Ovary (tissue), 9 donors: ENCODE measurements around the gene CDADC1. TPM values are rescaled to one million over a fixed set of nuclear protein-coding genes. Genes with fewer than 3 reads are reported as not detected.

ENCODE experiments used
- DNase-seq, 5 donors: peaks; one replicate each; pipeline ENCODE4 v3.0.0-alpha.2; 2019 to 2020
- H3K27ac ChIP-seq, 2 donors: fragments of 200-600 bp; one replicate each; pipeline versions ENCODE4 v1.5.1 to v1.8.0; 2019 to 2022
- H3K27me3 ChIP-seq: fragments of 200-600 bp; one replicate; pipeline ENCODE4 v1.8.0; 2022
- H3K36me3 ChIP-seq: fragments of 200-600 bp; sonication (generic); one replicate; pipeline ENCODE4 v1.5.1; 2019
- H3K4me1 ChIP-seq: one replicate; pipeline ENCODE4 v1.8.1; 2013; ENCODE audit warnings: mild to moderate bottlenecking, moderate library complexity; ENCODE audit not compliant: insufficient read depth
- H3K4me3 ChIP-seq: fragments of 200-600 bp; sonication (generic); one replicate; pipeline ENCODE4 v1.5.1; 2017
- H3K9me3 ChIP-seq, 2 donors: fragments of 200-600 bp in 1 of 2; sonication (generic) in 1 of 2; one replicate each; pipeline versions ENCODE4 v1.5.1 to v1.8.1; 2013 to 2019; ENCODE audit warnings: mild to moderate bottlenecking in 1 of 2, moderate library complexity in 1 of 2
- CTCF ChIP-seq, 3 donors: fragments of 450-650 bp in 2 of 3; fragments of 200-600 bp in 1 of 3; IDR thresholded peaks; one replicate each; pipeline versions ENCODE4 v1.5.1 to v1.8.0; 2016 to 2022; ENCODE audit warnings: antibody characterized with exemption in 3 of 3, mild to moderate bottlenecking in 1 of 3
- EP300 ChIP-seq: sonication (generic); formaldehyde crosslinking; IDR thresholded peaks from one replicate; pipeline ENCODE4 v1.6.1; 2017; ENCODE audit warnings: antibody characterized with exemption
- POLR2A ChIP-seq: fragments of 450-650 bp; IDR thresholded peaks from one replicate; pipeline ENCODE4 v1.6.1; 2017; ENCODE audit warnings: antibody characterized with exemption, mild to moderate bottlenecking, moderate library complexity
- WGBS, 3 donors: extraction: QIAGEN DNeasy Blood & Tissue Kit in 1 of 3; methylation state at CpG; one replicate each; pipeline versions ENCODE4 v1.1.5 to v1.1.7; 2013 to 2017; 5-methylcytosine and 5-hydroxymethylcytosine counted together
- intact Hi-C, 4 donors: fragments of 100-400 bp; cut with DNase I; formaldehyde crosslinking; loops; one replicate each; pipeline versions ENCODE4 v1.11.0 to v1.15.1; 2022 to 2023
- polyA plus RNA-seq, 2 donors: library from polyadenylated mRNA; stranded (reverse); fragments of 200-250 nt in 1 of 2; fragments of 350-450 nt in 1 of 2; fragmentation: Illumina TruSeq in 1 of 2; extraction: RNeasy Lipid Tissue Mini Kit (QIAGEN cat#74804) in 1 of 2; gene quantifications; one replicate each; pipeline ENCODE4 v1.2.3, GENCODE V29; 2013 to 2014
- total RNA-seq, 7 donors: library from RNA; depleted of rRNA in 2 of 7; stranded (reverse); fragments of >200 nt in 2 of 7; fragmentation: NEBNext Ultra II Directional in 3 of 7; extraction: Animal tissue kit (Norgen Biotek cat#: 25700) in 3 of 7; gene quantifications; one replicate each; pipeline versions ENCODE4 v1.1.0 to v1.2.4, GENCODE V29; 2016 to 2023
- donor health status: DM: no; HTN: no; CAD: no; lungs with moderate emphysema.
- donor health status: DM: no; HTN: no; CAD: no.
- donor health status: Bipolar disorder and iron deficiency.
- donor health status: DM: yes; HTN: yes; CAD: no.
- donor health status: DM: no; HTN: no; CAD: no.
- donor health status: DM: yes; HTN: yes; CAD: no.

The CDADC1 gene
- total and polyA plus RNA-seq, 9 donors = 7.5 to 17.9 (median 13.0) TPM

- no peak for DNase-seq
- Histone ChIP-seq H3K27ac (no peak overlapping the region), H3K4me1 (peaks cover 2% of the 10 kb centered on the region), H3K27me3 (no peaks in the 10 kb centered on the region), H3K36me3 (no peaks in the 10 kb centered on the region), H3K9me3 (no peaks in the 10 kb centered on the region), H3K4me3 (no peak overlapping the region)
- TF ChIP-seq EP300 (no peak), CTCF (IDR thresholded peaks at IDR 0.05) (no peak), POLR2A (no peak)
- intact Hi-C loops = no loop called here
- 70 to 82% (median 76%) methylated on average over 1 of the region's 1 CpG for WGBS, 3 donors
Observed at GRCh38 chr13:49254007-49254406, 6.3 kb downstream of the CDADC1 start.

GRCh38 chr13:49256841-49257240 lies 9.1 kb downstream of the CDADC1 start:
- WGBS, 3 donors = 42 to 55% (median 54%) methylated on average over 2 of the region's 2 CpGs
- DNase-seq = no peak
- H3K36me3 ChIP-seq = no peaks in the 10 kb centered on the region
- no peak overlapping the region for H3K4me3 ChIP-seq
- H3K9me3 ChIP-seq = no peaks in the 10 kb centered on the region
- no peaks in the 10 kb centered on the region for H3K27me3 ChIP-seq
- intact Hi-C loops = no loop called here
- TF ChIP-seq CTCF (IDR thresholded peaks at IDR 0.05) = no peak
- no peak for TF ChIP-seq EP300
- TF ChIP-seq POLR2A = no peak
- no peak overlapping the region for H3K27ac ChIP-seq
- peaks cover 5% of the 10 kb centered on the region for H3K4me1 ChIP-seq

DNA sequence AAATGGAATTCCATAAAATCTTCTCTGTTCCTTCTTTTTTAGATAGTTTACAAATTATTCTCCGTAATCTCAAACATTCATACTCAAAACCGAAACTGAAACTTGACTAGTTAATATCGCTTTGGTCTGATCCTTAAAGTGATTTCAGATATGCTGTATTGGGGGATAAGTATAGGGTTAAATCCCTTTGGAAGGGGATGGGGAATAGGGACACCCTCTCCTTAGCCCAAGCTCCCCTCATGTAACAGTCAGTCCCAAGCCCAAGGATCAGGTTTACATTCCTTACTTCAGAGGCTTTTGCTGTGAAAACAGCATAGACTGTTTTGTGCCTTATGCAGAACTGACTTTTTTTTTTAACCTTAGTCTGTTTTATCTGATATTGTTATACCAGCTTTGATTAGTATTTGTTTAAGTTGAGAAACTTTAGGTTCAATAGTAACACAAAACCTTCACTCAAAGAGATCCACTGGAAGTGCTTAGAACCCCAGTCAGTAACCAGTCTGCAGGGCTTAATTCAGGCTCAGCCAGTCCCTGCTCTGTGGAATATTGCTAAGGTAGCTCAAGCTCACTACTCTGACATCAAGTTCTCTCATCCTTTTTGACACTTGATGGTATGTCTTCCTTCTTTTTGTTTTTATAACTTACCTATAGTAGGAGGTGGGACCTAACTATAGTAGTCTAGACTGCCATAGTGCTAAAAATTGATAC lies 10.5 kb downstream of the CDADC1 start:
- H3K27ac ChIP-seq = peak overlapping the region in 1 of 2 donors; percentile 32
- H3K27me3 ChIP-seq = no peaks in the 10 kb centered on the region

GRCh38 chr13:49259586-49259985 lies 11.9 kb downstream of the CDADC1 start:
- intact Hi-C loops = no loop called here
- Histone ChIP-seq H3K9me3 (no peaks in the 10 kb centered on the region), H3K27me3 (no peaks in the 10 kb centered on the region), H3K4me1 (peaks cover 5% of the 10 kb centered on the region), H3K4me3 (no peak overlapping the region), H3K27ac (no peak overlapping the region), H3K36me3 (no peaks in the 10 kb centered on the region)
- no peak for DNase-seq
- WGBS, 3 donors = 76 to 86% (median 77%) methylated on average over 6 of the region's 6 CpGs
- no peak for TF ChIP-seq EP300
- TF ChIP-seq POLR2A = no peak
- no peak for TF ChIP-seq CTCF (IDR thresholded peaks at IDR 0.05)

More for the DNA sequence above, 10.5 kb downstream of the CDADC1 start:
- peaks cover 5% of the 10 kb centered on the region for H3K4me1 ChIP-seq
- peak overlapping the region; percentile 9 for H3K4me3 ChIP-seq
- no peak for DNase-seq
- intact Hi-C loops = no loop called here
- WGBS, 3 donors = 6 to 45% (median 14%) methylated on average over 3 of the region's 3 CpGs
- H3K36me3 ChIP-seq = no peaks in the 10 kb centered on the region
- H3K9me3 ChIP-seq = no peaks in the 10 kb centered on the region
- TF ChIP-seq CTCF (IDR thresholded peaks at IDR 0.05) (no peak), POLR2A (no peak), EP300 (no peak)
